Tibial nerve (tissue), 4 donors: ENCODE results near the gene ACOT9.
A peak's percentile ranks its signal among the peaks of the same experiment; 100 is the strongest.

Experiments
- CTCF ChIP-seq, 5 experiments: fragments of 200-600 bp in 3 of 5; fragments of 450-650 bp in 2 of 5; sonication (generic) in 3 of 5; IDR thresholded peaks; one replicate each; pipeline ENCODE4 v1.5.1; 2016 to 2019; ENCODE audit warnings: antibody characterized with exemption in 5 of 5, mild to moderate bottlenecking in 3 of 5, moderate library complexity in 2 of 5
- EP300 ChIP-seq, 2 donors: sonication (generic); formaldehyde crosslinking; IDR thresholded peaks; one replicate each; pipeline ENCODE4 v1.6.1; 2017; ENCODE audit warnings: antibody characterized with exemption in 2 of 2, mild to moderate bottlenecking in 1 of 2
- POLR2A ChIP-seq, 2 donors: fragments of 450-650 bp; IDR thresholded peaks; one replicate each; pipeline ENCODE4 v1.6.1; 2017; ENCODE audit warnings: antibody characterized with exemption in 2 of 2, mild to moderate bottlenecking in 2 of 2, moderate library complexity in 2 of 2

GRCh38 chrX:23742174-23742696 is 841 bp downstream of the ACOT9 start:
- TF ChIP-seq CTCF (IDR thresholded peaks at IDR 0.05) (peak in 1 of 5 experiments; percentile 32), EP300 (IDR thresholded peaks at IDR 0.05) (no peak), POLR2A (IDR thresholded peaks at IDR 0.05) (no peak)
